Subcutaneous adipose tissue (tissue), 4 donors: ENCODE results near the gene S100A14. TPM values are rescaled to one million over a fixed set of nuclear protein-coding genes. Genes with fewer than 3 reads are reported as not detected.

ENCODE experiments used
- total RNA-seq, 4 donors: library from RNA; depleted of rRNA; stranded (reverse); fragments of >200 nt; gene quantifications; one replicate each; pipeline ENCODE4 v1.1.0, GENCODE V29; 2016
- TF ChIP-seq, protein P1 (sequence below): fragments of 450-650 bp; IDR thresholded peaks from one replicate; pipeline ENCODE4 v1.5.1; 2016; ENCODE audit warnings: low read depth, mild to moderate bottlenecking, control low read depth, antibody characterized with exemption, moderate library complexity

Gene S100A14
- total RNA-seq, 4 donors from 2014 or later: 0.65 TPM; not detected in 3

GRCh38 chr1:153614189-153614900 lies 1.8 kb downstream of the S100A14 start:
- TF ChIP-seq, protein P1, sequence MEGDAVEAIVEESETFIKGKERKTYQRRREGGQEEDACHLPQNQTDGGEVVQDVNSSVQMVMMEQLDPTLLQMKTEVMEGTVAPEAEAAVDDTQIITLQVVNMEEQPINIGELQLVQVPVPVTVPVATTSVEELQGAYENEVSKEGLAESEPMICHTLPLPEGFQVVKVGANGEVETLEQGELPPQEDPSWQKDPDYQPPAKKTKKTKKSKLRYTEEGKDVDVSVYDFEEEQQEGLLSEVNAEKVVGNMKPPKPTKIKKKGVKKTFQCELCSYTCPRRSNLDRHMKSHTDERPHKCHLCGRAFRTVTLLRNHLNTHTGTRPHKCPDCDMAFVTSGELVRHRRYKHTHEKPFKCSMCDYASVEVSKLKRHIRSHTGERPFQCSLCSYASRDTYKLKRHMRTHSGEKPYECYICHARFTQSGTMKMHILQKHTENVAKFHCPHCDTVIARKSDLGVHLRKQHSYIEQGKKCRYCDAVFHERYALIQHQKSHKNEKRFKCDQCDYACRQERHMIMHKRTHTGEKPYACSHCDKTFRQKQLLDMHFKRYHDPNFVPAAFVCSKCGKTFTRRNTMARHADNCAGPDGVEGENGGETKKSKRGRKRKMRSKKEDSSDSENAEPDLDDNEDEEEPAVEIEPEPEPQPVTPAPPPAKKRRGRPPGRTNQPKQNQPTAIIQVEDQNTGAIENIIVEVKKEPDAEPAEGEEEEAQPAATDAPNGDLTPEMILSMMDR: no peak

- TF ChIP-seq, protein P1: no peak
These were observed 2.7 kb downstream of the S100A14 start for GRCh38 chr1:153613406-153613805.

DNA sequence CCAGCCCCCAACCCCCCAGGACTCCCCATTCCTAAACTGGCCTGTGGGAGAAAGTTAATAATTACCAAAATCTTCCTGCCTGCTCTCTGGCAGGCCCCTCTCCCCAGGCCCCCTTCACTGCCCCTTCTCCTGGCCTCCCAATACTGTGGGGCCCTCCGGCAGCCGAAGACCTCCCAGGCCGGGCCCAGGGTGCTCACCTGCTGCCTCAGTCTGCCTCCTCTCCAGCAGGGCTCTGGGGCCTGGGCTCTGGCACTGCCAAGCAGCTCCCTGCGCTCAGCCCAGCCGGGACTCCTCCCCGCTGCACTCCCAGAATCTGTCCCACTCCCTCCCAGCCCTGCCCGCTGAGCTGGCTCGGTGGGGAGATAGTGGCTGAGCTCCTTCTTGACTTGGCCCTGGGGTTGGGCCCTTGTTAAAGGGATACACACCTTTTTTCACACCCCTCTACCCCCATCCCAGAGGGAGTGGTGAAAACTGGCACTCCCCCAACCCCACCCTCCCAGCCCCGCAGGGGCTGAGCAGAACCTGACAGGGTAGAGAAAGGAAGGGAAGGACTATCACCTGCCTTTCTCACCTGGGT lies 3.3 kb downstream of the S100A14 start, which contains the start of gene S100A16:
Gene S100A16 (minus strand): TSS at position 383 of the 577 bp plus-strand sequence. CDS start 4,986 bp downstream, outside the sequence.
- TF ChIP-seq, protein P1: no peak

GRCh38 chr1:153612111-153612754 lies 3.9 kb downstream of the S100A14 start:
- TF ChIP-seq, protein P1: no peak

DNA sequence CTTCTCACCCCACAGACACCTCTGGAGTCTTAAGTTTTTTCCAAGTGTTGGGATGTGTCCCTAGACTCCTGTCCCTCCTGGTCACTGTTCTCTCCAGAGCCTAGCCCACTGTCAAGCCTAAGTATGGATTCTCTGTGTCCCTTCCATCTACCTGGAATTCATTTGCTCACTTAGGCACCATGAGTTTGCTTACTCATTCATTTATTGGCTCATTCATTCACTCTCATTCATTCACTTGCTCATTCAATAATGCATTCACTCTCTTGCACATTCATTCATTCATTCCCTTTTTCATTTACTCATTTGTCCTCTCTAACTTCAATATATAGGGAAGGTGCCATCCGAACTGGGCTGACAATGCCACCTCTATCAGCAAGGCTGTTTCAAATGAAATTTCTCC lies 4.8 kb downstream of the S100A14 start:
- TF ChIP-seq, protein P1: no peak

GRCh38 chr1:153610811-153611301 lies 5.3 kb downstream of the S100A14 start:
- TF ChIP-seq, protein P1: no peak

DNA sequence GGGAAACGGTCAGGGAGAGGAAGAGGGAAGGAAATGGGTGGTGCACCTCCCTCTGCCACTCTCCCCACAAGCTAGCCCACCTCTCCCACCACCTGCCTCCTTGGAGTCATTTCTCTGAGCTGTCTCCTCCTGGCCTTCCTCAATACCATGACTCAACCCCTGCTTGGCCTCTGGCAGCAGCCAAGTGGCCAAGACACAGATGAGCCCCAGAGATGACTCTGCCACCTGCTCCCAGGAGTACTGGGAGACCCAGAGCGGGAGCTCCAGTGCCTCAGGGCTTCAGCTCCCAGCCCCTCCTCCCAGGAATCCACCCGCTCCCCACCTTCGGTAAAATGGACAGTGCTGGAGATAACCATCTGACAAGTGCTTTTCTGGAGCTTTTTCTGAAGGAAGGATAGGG lies 5.8 kb downstream of the S100A14 start:
- TF ChIP-seq, protein P1: no peak
